ENCODE results near the gene ZFAND6. TPM values are rescaled to one million over a fixed set of nuclear protein-coding genes. Genes with fewer than 3 reads are reported as not detected.

The ZFAND6 gene
- total RNA-seq, 1 experiment from 2014 or later = 89.7 TPM

GRCh38 chr15:80179025-80179759 lies 119.7 kb downstream of the ZFAND6 start:
- TF ChIP-seq CTCF (conservative IDR thresholded peaks at IDR 0.05) = no peak
- no peak overlapping the region for H2BK120ac ChIP-seq (ENCODE audit: low read depth, low read length, poor library complexity, severe bottlenecking)
- H2BK12ac ChIP-seq (ENCODE audit: insufficient read length, low read depth, low read length) = no peak overlapping the region
- H2BK15ac ChIP-seq (ENCODE audit: low read depth, low read length) = no peak overlapping the region
- no peaks in the 10 kb centered on the region for H3K9me3 Mint-ChIP-seq
- no peaks in the 10 kb centered on the region for H3K23me2 ChIP-seq (ENCODE audit: insufficient read length, low read depth, low read length, poor library complexity, severe bottlenecking)
- no CpG with 5 or more reads among the region's 17 CpGs for WGBS (ENCODE audit: extremely low coverage, insufficient read length, low lambda C conversion rate)
- no peaks in the 10 kb centered on the region for H3K4me1 Mint-ChIP-seq
- no peak overlapping the region for H4K91ac ChIP-seq (ENCODE audit: insufficient read length, low read depth, low read length)
- H3K4me3 Mint-ChIP-seq = no peak overlapping the region
- H2BK5ac ChIP-seq (ENCODE audit: insufficient read length, low read length) = no peak overlapping the region
- no peaks in the 10 kb centered on the region for H4K20me1 ChIP-seq (ENCODE audit: control insufficient read depth, insufficient read depth, insufficient read length)
- no peak overlapping the region for H3K27ac Mint-ChIP-seq
- H3K23ac ChIP-seq (ENCODE audit: insufficient read length, low read depth, low read length) = no peak overlapping the region
- peaks cover 2 to 26% (median 6%) of the 10 kb centered on the region in 3 experiments; a peak in 4 of 7 replicates for H3K36me3 Mint-ChIP-seq (ENCODE audit: insufficient read depth in 1 of 3, low read depth in 3 of 3)
- H3K4ac ChIP-seq (ENCODE audit: low read depth, low read length) = no peak overlapping the region
- H3K56ac ChIP-seq (ENCODE audit: insufficient read length, low read depth, low read length) = no peak overlapping the region
- no peaks in the 10 kb centered on the region for H3K27me3 Mint-ChIP-seq (ENCODE audit: low read depth)
- H3K4me2 ChIP-seq (ENCODE audit: insufficient read depth, insufficient read length, low read length) = no peak overlapping the region
- no peak overlapping the region for H3K9ac ChIP-seq (ENCODE audit: extremely low read depth, insufficient read length, low read length)
- no peak overlapping the region for H3T11ph ChIP-seq (ENCODE audit: low read length)
- no peaks in the 10 kb centered on the region for H3K9me3 ChIP-seq (ENCODE audit: control insufficient read depth, low read depth, low read length)
- no peak overlapping the region for H3K27ac ChIP-seq (ENCODE audit: insufficient read length, low read depth, low read length)
- H3K79me2 ChIP-seq (ENCODE audit: insufficient read depth, low read length) = no peaks in the 10 kb centered on the region
- H2BK20ac ChIP-seq (ENCODE audit: low read depth, low read length, poor library complexity, severe bottlenecking) = no peak overlapping the region
- H2AK5ac ChIP-seq (ENCODE audit: insufficient read length, low read length) = no peak overlapping the region
- H3K79me1 ChIP-seq (ENCODE audit: insufficient read depth, low read depth, low read length, poor library complexity, severe bottlenecking) = no peaks in the 10 kb centered on the region
- no peak overlapping the region for H3K18ac ChIP-seq (ENCODE audit: insufficient read length, low read depth, low read length)
- no peaks in the 10 kb centered on the region for H3K27me3 ChIP-seq (ENCODE audit: insufficient read depth, low read length)
- no peak overlapping the region for H2AFZ ChIP-seq (ENCODE audit: low read length)
- no peak overlapping the region for H4K5ac ChIP-seq (ENCODE audit: insufficient read length, low read depth, low read length)
- H3K14ac ChIP-seq (ENCODE audit: insufficient read depth, low read length) = no peak overlapping the region
- no peak for DNase-seq
- no peak overlapping the region for H4K8ac ChIP-seq (replicated peaks; ENCODE audit: insufficient read length, low read depth, low read length)
- no peaks in the 10 kb centered on the region for H3K4me1 ChIP-seq (ENCODE audit: insufficient read depth, low read length)

All from H9 (cell line).